SK-N-SH treated with all-trans-retinoic acid at 6 μM for 48 hours (cell line): Measurements from ENCODE around the gene MYO15B.

Source experiments
- PATZ1 ChIP-seq: fragments of 250-450 bp; sonication (Bioruptor Pico); IDR thresholded peaks from 2 replicates; pipeline ENCODE4 v1.8.0; 2020; ENCODE audit warnings: mild to moderate bottlenecking, moderate library complexity, borderline replicate concordance
- POU6F1 ChIP-seq: fragments of 250-450 bp; sonication (Bioruptor Pico); IDR thresholded peaks from 2 replicates; pipeline ENCODE4 v1.8.0; 2021; ENCODE audit warnings: low read depth, mild to moderate bottlenecking, moderate library complexity, borderline replicate concordance
- ZNF565 ChIP-seq: fragments of 450-650 bp; formaldehyde crosslinking; conservative IDR thresholded peaks from 2 replicates; pipeline ENCODE4 v1.5.0; 2020; ENCODE audit warnings: low read depth, mild to moderate bottlenecking, moderate library complexity
- ZNF70 ChIP-seq: fragments of 450-650 bp; formaldehyde crosslinking; IDR thresholded peaks from 2 replicates; pipeline ENCODE4 v1.5.0; 2020; ENCODE audit warnings: mild to moderate bottlenecking, moderate library complexity
- TF ChIP-seq, protein P1 (sequence below): fragments of 250-450 bp; sonication (Bioruptor Pico); IDR thresholded peaks from 2 replicates; pipeline ENCODE4 v1.5.1; 2020; ENCODE audit warnings: low read depth, mild to moderate bottlenecking, moderate library complexity

DNA sequence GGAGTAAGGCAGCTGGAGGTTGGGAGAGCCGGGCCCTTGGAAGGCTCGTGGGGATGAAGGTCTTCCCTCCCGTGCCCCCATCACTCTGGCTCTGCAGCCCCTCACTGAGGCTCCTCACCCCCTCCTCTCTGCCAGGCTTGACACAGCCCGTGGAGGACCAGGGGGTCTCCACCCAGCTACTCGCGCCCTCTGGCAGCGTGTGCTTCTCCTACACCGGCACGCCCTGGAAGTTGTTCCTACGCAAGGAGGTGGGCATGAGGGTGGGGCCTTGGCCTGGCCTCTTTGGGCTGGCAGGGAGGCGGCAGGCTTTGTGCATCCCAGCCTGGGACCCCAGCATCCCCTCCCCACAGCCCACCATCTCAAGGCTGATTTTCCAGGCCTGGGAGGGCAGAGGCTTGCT, 30.1 kb downstream of the MYO15B start:
- TF ChIP-seq ZNF70 (CRISPR knock-in tag) (no peak), POU6F1 (CRISPR knock-in tag) (no peak), PATZ1 (CRISPR knock-in tag) (no peak), ZNF565 (CRISPR knock-in tag) (no peak)
- TF ChIP-seq, protein P1, sequence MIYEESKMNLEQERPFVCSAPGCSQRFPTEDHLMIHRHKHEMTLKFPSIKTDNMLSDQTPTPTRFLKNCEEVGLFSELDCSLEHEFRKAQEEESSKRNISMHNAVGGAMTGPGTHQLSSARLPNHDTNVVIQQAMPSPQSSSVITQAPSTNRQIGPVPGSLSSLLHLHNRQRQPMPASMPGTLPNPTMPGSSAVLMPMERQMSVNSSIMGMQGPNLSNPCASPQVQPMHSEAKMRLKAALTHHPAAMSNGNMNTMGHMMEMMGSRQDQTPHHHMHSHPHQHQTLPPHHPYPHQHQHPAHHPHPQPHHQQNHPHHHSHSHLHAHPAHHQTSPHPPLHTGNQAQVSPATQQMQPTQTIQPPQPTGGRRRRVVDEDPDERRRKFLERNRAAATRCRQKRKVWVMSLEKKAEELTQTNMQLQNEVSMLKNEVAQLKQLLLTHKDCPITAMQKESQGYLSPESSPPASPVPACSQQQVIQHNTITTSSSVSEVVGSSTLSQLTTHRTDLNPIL (CRISPR knock-in tag) = no peak
